ENCODE results near the gene PANX2.

DNA sequence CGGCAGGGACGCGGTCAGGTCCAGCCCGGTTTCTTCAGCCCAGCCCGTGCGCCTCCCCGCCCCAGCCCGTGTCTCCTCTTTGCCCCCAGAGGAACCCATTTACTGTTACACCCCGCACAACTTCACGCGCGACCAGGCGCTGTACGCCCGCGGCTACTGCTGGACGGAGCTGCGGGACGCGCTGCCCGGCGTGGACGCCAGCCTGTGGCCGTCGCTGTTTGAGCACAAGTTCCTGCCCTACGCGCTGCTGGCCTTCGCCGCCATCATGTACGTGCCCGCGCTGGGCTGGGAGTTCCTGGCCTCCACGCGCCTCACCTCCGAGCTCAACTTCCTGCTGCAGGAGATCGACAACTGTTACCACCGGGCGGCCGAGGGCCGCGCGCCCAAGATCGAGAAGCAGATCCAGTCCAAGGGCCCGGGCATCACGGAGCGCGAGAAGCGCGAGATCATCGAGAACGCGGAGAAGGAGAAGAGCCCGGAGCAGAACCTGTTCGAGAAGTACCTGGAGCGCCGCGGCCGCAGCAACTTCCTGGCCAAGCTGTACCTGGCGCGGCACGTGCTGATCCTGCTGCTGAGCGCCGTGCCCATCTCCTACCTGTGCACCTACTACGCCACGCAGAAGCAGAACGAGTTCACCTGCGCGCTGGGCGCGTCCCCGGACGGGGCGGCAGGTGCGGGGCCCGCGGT is 6.5 kb downstream of the PANX2 start:
- TF ChIP-seq CTCF (IDR thresholded peaks at IDR 0.05): no peak
- TF ChIP-seq POLR2A (IDR thresholded peaks at IDR 0.05): no peak
- TF ChIP-seq POLR2AphosphoS5 (IDR thresholded peaks at IDR 0.05; ENCODE audit: insufficient read depth in 1 of 2, low read depth in 1 of 2): no peak
